Keratinocyte (primary cell): ENCODE results near the gene KTN1. TPM values are rescaled to one million over a fixed set of nuclear protein-coding genes. Genes with fewer than 3 reads are reported as not detected.

Source experiments
- DNase-seq: peaks from one replicate; pipeline ENCODE4 v3.0.0-alpha.2; 2011; ENCODE audit warnings: low read depth, missing footprints, low spot score
- FAIRE-seq: peaks from 2 replicates; lab custom pipeline; 2011; peaks lifted over from hg19 to GRCh38; lab: Jason Lieb, UNC
- H2AFZ ChIP-seq: 2 replicates; pipeline ENCODE4 v1.6.0; 2012; ENCODE audit warnings: low read length, control low read depth, inconsistent platforms; ENCODE audit not compliant: control insufficient read depth
- H3K27ac ChIP-seq: 2 replicates; pipeline ENCODE4 v1.5.1; 2011; ENCODE audit warnings: low read length; ENCODE audit not compliant: control insufficient read depth, insufficient read depth
- H3K27me3 ChIP-seq: 3 replicates; pipeline ENCODE4 v1.6.0; 2011; ENCODE audit warnings: low read length; ENCODE audit not compliant: control insufficient read depth, insufficient read depth; ENCODE audit errors: extremely low read depth
- H3K36me3 ChIP-seq, 2 experiments: 2 replicates in 1 of 2; 3 replicates in 1 of 2; pipeline ENCODE4 v1.5.1; 2011; ENCODE audit warnings: low read length in 2 of 2, mild to moderate bottlenecking in 1 of 2; ENCODE audit not compliant: control insufficient read depth in 2 of 2, insufficient read depth in 2 of 2; ENCODE audit errors: extremely low read depth in 1 of 2
- H3K4me1 ChIP-seq: 3 replicates; pipeline ENCODE4 v1.5.1; 2011; ENCODE audit warnings: low read length; ENCODE audit not compliant: control insufficient read depth, insufficient read depth; ENCODE audit errors: extremely low read depth
- H3K4me2 ChIP-seq: 3 replicates; pipeline ENCODE4 v1.6.0; 2011; ENCODE audit warnings: low read depth, low read length; ENCODE audit not compliant: control insufficient read depth, insufficient read depth; ENCODE audit errors: extremely low read depth
- H3K4me3 ChIP-seq, 3 experiments: fragments of 200-600 bp in 1 of 3; sonication (generic) in 1 of 3; 2 replicates in 2 of 3; 3 replicates in 1 of 3; pipeline ENCODE4 v1.5.1; 2011 to 2016; ENCODE audit warnings: low read length in 3 of 3, mild to moderate bottlenecking in 3 of 3, control low read depth in 2 of 3, inconsistent platforms in 1 of 3, low read depth in 1 of 3, mixed read lengths in 1 of 3, mixed run types in 1 of 3, moderate library complexity in 1 of 3; ENCODE audit not compliant: control insufficient read depth in 2 of 3, insufficient read depth in 2 of 3; ENCODE audit errors: extremely low read depth in 1 of 3
- H3K79me2 ChIP-seq: 2 replicates; pipeline ENCODE4 v1.6.0; 2012; ENCODE audit warnings: low read length; ENCODE audit not compliant: control insufficient read depth, insufficient read depth
- H3K9ac ChIP-seq: 3 replicates; pipeline ENCODE4 v1.6.0; 2011; ENCODE audit warnings: low read length; ENCODE audit not compliant: control insufficient read depth, insufficient read depth; ENCODE audit errors: extremely low read depth
- H3K9me1 ChIP-seq: 3 replicates; pipeline ENCODE4 v1.6.0; 2011; ENCODE audit warnings: low read length; ENCODE audit not compliant: control insufficient read depth, insufficient read depth; ENCODE audit errors: extremely low read depth
- H3K9me3 ChIP-seq: 2 replicates; pipeline ENCODE4 v1.5.1; 2012; ENCODE audit warnings: low read depth, low read length; ENCODE audit not compliant: control insufficient read depth
- H4K20me1 ChIP-seq: 3 replicates; pipeline ENCODE4 v1.6.0; 2011; ENCODE audit warnings: low read length; ENCODE audit not compliant: control insufficient read depth, insufficient read depth; ENCODE audit errors: extremely low read depth
- CTCF ChIP-seq, 3 experiments: IDR thresholded peaks in 1 of 3; conservative IDR thresholded peaks in 1 of 3; optimal IDR thresholded peaks in 1 of 3; 2 replicates in 2 of 3; 3 replicates in 1 of 3; pipeline versions ENCODE3 to v1.5.1; 2011; ENCODE audit warnings: low read length in 3 of 3, mild to moderate bottlenecking in 3 of 3, moderate library complexity in 2 of 3, control low read depth in 1 of 3, inconsistent platforms in 1 of 3; ENCODE audit not compliant: insufficient read depth in 2 of 3; ENCODE audit errors: extremely low read depth in 1 of 3
- EZH2 ChIP-seq: IDR thresholded peaks from one replicate; pipeline ENCODE4 v1.6.1; 2012; ENCODE audit warnings: inconsistent platforms, mild to moderate bottlenecking, low read length, moderate library complexity
- dilution Hi-C: fragments of 300-500 bp; cut with MboI; formaldehyde crosslinking; loops from one replicate; pipeline ENCODE4 v1.7.0; 2020; ENCODE audit warnings: low sequenced_read_pairs; ENCODE audit not compliant: extremely low pct_ligation_motif_present
- polyA plus RNA-seq, 5 experiments: library from polyadenylated mRNA; depleted of rRNA in 3 of 5; stranded (reverse) in 3 of 5; stranded (forward) in 1 of 5; unstranded in 1 of 5; fragments of >200 nt; gene quantifications; 1 replicate in 1 of 5; 2 replicates in 3 of 5; 3 replicates in 1 of 5; pipeline versions ENCODE4 v1.2.1 to v1.2.3, GENCODE V29; 2011 to 2012; ENCODE audit warnings: missing spikeins in 2 of 5, low read depth in 1 of 5, low replicate concordance in 1 of 5

KTN1 gene
- polyA plus RNA-seq, 1 donor (not counting 4 experiments of a cell fraction or from before 2014, with no cell fraction given): 121 TPM

GRCh38 chr14:55721353-55721752 is 141.3 kb downstream of the KTN1 start:
- H3K79me2 ChIP-seq: no peaks in the 10 kb centered on the region
- H3K9me3 ChIP-seq: no peaks in the 10 kb centered on the region
- no peak overlapping the region for H2AFZ ChIP-seq
- FAIRE-seq: peak; percentile 93
- no peak overlapping the region for H3K4me3 ChIP-seq
- dilution Hi-C loops: no loop called here
- peaks cover 38% of the 10 kb centered on the region for H3K27me3 ChIP-seq
- H3K4me2 ChIP-seq: peak overlapping the region; percentile 17
- H3K9me1 ChIP-seq: no peaks in the 10 kb centered on the region
- DNase-seq: peak; percentile 59
- H4K20me1 ChIP-seq: no peaks in the 10 kb centered on the region
- no peak overlapping the region for H3K27ac ChIP-seq
- TF ChIP-seq EZH2 (no peak), CTCF (optimal IDR thresholded peaks at IDR 0.05 in 1 of 3, IDR thresholded peaks at IDR 0.05 in 1 of 3, conservative IDR thresholded peaks at IDR 0.05 in 1 of 3; ENCODE audit: extremely low read depth in 1 of 3, insufficient read depth in 2 of 3, low read length in 3 of 3) (peak in 2 of 3 experiments; percentile 9 to 16)
- no peak overlapping the region for H3K9ac ChIP-seq
- H3K4me1 ChIP-seq: peaks cover 9% of the 10 kb centered on the region
- H3K36me3 ChIP-seq: no peaks in the 10 kb centered on the region

- FAIRE-seq: no peak
Observed at GRCh38 chr14:55722054-55722453, 142.0 kb downstream of the KTN1 start.

More at GRCh38 chr14:55722054-55722453, 142.0 kb downstream of the KTN1 start:
- no peaks in the 10 kb centered on the region for H3K79me2 ChIP-seq
- peaks cover 9% of the 10 kb centered on the region for H3K4me1 ChIP-seq
- dilution Hi-C loops: no loop called here
- H3K9me1 ChIP-seq: no peaks in the 10 kb centered on the region
- TF ChIP-seq EZH2 (no peak), CTCF (optimal IDR thresholded peaks at IDR 0.05 in 1 of 3, IDR thresholded peaks at IDR 0.05 in 1 of 3, conservative IDR thresholded peaks at IDR 0.05 in 1 of 3; ENCODE audit: extremely low read depth in 1 of 3, insufficient read depth in 2 of 3, low read length in 3 of 3) (no peak)
- no peak overlapping the region for H3K9ac ChIP-seq
- no peaks in the 10 kb centered on the region for H3K9me3 ChIP-seq
- no peaks in the 10 kb centered on the region for H3K36me3 ChIP-seq
- H4K20me1 ChIP-seq: no peaks in the 10 kb centered on the region
- H3K4me2 ChIP-seq: no peak overlapping the region
- H3K27ac ChIP-seq: no peak overlapping the region
- DNase-seq: no peak
- peaks cover 31% of the 10 kb centered on the region for H3K27me3 ChIP-seq
- H2AFZ ChIP-seq: no peak overlapping the region
- no peak overlapping the region for H3K4me3 ChIP-seq
